Esophagus (tissue), 2 donors: ENCODE measurements around the gene SMARCC2. TPM values are rescaled to one million over a fixed set of nuclear protein-coding genes. Genes with fewer than 3 reads are reported as not detected.
"Not testable (repeated sequence)": the region's sequence is repeated elsewhere in the genome, so short reads cannot be mapped to it uniquely, and the experiment has no call there.

ENCODE experiments used
- H3K27ac ChIP-seq, 2 donors: one replicate each; pipeline ENCODE4 v1.5.1; 2013; ENCODE audit warnings: low read depth in 2 of 2, mild to moderate bottlenecking in 2 of 2, inconsistent platforms in 1 of 2, low read length in 1 of 2, moderate library complexity in 1 of 2
- H3K27me3 ChIP-seq, 2 donors: one replicate each; pipeline ENCODE4 v1.6.1; 2013; ENCODE audit warnings: low read length in 2 of 2, control low read depth in 1 of 2, mild to moderate bottlenecking in 1 of 2; ENCODE audit not compliant: insufficient read depth in 2 of 2, control insufficient read depth in 1 of 2
- H3K36me3 ChIP-seq, 2 donors: one replicate each; pipeline ENCODE4 v1.6.1; 2013; ENCODE audit warnings: low read length in 1 of 2; ENCODE audit not compliant: control insufficient read depth in 2 of 2, insufficient read depth in 2 of 2
- H3K4me1 ChIP-seq, 2 donors: one replicate each; pipeline ENCODE4 v1.6.1; 2013; ENCODE audit warnings: low read length in 1 of 2; ENCODE audit not compliant: control insufficient read depth in 2 of 2, insufficient read depth in 2 of 2
- H3K4me3 ChIP-seq, 2 donors: one replicate each; pipeline ENCODE4 v1.5.1; 2013; ENCODE audit warnings: low read length in 2 of 2, mild to moderate bottlenecking in 2 of 2, low read depth in 1 of 2, moderate library complexity in 1 of 2
- H3K9me3 ChIP-seq, 2 donors: one replicate each; pipeline ENCODE4 v1.6.1; 2013; ENCODE audit warnings: mild to moderate bottlenecking in 2 of 2, low read depth in 1 of 2, low read length in 1 of 2, moderate library complexity in 1 of 2; ENCODE audit not compliant: control insufficient read depth in 2 of 2, insufficient read depth in 1 of 2
- WGBS, 2 donors: extraction: QIAGEN DNeasy Blood & Tissue Kit; methylation state at CpG; one replicate each; pipeline ENCODE4 v1.1.7; 2013; 5-methylcytosine and 5-hydroxymethylcytosine counted together
- polyA plus RNA-seq, 2 donors: library from polyadenylated mRNA; stranded (reverse); fragments of 200-250 nt; gene quantifications; one replicate each; pipeline ENCODE4 v1.2.3, GENCODE V29; 2013
- donor health status: healthy with polysubstance abuse.
- donor health status: Bipolar disorder and iron deficiency.

SMARCC2 gene
- polyA plus RNA-seq, 2 donors = 21.4 to 31.4 TPM

DNA sequence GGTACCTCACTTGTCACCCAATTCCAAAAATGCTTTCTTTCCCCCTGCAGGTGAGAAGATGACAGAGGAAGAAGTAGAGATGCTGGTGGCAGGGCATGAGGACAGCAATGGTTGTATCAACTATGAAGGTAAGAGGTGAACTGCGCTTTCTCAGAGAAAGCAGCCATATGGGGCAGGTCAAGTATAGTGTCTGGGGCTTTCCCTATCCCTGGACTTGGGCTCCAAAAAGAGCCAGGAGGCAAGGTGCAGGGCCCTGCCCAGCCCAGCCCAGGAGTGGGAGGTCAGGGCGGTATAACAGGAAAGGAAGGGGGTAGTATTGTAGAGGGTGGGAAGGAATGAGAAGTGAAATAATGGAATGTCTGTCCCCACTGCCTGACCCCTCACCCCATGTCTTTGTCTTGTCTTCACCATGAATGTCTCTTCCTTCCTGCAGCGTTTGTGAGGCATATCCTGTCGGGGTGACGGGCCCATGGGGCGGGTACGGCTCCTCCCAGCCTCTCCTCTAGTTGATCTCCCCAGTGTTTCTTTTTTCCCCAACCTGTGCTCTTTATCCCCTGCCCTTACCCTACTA lies 29.0 kb downstream of the SMARCC2 start:
- Histone ChIP-seq H3K4me1 (peaks cover 5 to 8% of the 10 kb centered on the region in 2 donors), H3K27ac (peak overlapping the region; percentile 96 to 100), H3K4me3 (peak overlapping the region; percentile 79 to 99), H3K27me3 (no peaks in the 10 kb centered on the region), H3K36me3 (peaks cover 14 to 36% of the 10 kb centered on the region in 2 donors), H3K9me3 (no peaks in the 10 kb centered on the region)
- 22 to 33% methylated on average over 7 of the region's 7 CpGs for WGBS, 2 donors

DNA sequence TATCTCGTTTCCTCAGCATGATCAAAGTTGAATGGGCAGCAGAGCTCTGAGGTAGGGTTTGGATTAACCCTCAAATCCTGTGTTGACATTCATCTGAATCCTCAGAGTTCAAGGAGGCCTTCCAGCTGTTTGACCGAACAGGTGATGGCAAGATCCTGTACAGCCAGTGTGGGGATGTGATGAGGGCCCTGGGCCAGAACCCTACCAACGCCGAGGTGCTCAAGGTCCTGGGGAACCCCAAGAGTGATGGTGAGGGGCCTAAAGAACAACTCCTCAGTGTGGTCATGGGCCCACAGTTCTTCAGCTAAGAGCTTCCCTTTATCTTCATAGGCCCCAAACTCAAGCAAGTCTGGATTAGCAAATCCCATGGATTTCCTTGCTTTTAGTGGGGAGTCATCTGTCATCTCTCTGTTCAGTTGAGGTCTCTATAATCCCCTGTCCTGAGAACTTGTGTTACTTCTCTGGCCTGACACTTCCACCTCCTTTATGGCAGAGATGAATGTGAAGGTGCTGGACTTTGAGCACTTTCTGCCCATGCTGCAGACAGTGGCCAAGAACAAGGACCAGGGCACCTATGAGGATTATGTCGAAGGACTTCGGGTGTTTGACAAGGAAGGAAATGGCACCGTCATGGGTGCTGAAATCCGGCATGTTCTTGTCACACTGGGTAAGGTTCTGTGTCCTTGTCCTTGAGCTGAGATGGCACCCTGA lies 29.6 kb downstream of the SMARCC2 start:
- H3K4me3 ChIP-seq = peak overlapping the region; percentile 79 to 99
- peaks cover 5 to 8% of the 10 kb centered on the region in 2 donors for H3K4me1 ChIP-seq
- peaks cover 11 to 34% of the 10 kb centered on the region in 2 donors for H3K36me3 ChIP-seq
- no peaks in the 10 kb centered on the region for H3K9me3 ChIP-seq
- H3K27ac ChIP-seq = peak overlapping the region; percentile 96 to 100
- 7 to 18% methylated on average over 8 of the region's 8 CpGs for WGBS, 2 donors
- H3K27me3 ChIP-seq = no peaks in the 10 kb centered on the region

DNA sequence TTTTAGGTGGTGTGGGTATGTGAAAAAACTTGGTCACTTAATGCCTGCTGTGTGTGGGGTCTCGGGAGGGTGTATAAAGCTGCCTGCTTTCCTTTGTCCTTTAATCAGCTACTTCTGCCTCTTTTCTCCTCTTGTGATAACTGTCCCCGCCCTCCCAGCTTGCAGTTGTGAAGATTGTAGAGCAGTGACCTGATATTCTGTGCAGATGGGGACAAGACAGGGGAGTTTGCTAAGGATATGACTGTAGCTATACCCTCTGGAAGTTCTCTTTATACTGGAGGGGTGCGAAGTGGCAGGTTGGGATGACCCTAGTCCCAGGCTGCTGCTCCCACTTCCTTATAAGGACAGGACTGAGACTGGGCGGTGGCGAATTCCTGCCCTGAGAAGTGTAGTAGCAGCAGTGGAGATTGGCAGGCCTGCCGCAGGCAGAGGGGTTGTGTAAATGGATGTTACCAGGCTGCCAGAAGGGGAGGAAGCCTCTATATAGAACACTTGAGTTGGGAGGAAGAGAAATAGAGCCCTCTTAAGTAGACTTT lies 30.3 kb downstream of the SMARCC2 start:
- H3K4me3 ChIP-seq = peak overlapping the region; percentile 79 to 99
- no peaks in the 10 kb centered on the region for H3K27me3 ChIP-seq
- peaks cover 11 to 29% of the 10 kb centered on the region in 2 donors for H3K36me3 ChIP-seq
- no peaks in the 10 kb centered on the region for H3K9me3 ChIP-seq
- H3K27ac ChIP-seq = peak overlapping the region; percentile 96 to 100
- peaks cover 5 to 8% of the 10 kb centered on the region in 2 donors for H3K4me1 ChIP-seq
- WGBS, 2 donors = 0 to 1% methylated on average over 6 of the region's 6 CpGs

DNA sequence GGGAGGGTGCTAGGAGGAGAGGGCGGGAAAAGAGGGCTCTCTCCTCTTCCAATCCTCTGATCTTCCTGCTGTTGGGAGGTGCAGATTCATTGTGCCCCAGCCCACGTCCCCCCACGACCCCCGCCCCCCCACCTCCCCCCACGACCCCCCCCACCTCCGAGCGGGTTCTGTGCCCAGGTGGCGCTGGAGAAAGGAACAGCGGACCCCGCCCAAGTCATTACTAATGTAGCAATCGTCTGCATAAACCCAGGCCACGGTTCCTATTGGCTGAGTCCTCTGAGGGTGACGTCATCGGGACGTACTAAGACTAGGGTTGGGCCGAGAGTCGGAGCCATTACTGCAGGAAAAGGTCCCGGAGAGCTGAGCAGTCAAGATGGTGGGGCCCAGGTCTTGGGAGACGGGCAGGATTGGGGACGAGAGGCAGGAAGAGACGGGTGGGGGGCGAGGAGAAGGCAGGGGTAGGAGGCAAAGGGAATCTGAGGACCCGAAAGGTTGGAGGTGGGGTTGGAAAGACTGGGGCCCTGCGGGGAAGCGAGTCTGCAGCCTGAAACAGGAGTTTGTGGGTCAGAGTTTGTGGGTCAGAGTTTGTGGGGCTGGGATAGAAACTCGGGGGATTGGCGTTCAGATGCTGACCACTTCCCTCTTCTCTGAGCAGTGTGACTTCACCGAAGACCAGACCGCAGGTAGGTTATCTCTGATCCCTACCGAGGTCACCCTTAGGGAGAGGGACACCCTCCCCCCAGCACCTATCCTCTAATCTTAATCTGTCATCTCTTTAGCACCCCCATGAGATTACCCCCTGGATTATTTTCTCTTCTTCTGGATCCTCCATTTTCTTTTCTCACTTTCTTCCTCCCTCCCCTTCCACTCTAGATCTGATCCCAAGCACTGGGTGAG lies 31.0 kb downstream of the SMARCC2 start, which contains the start of gene MYL6:
Gene MYL6, plus strand, starts transcription at position 331 of the 897 bp plus-strand sequence. Its CDS starts 43 bp downstream, at position 374.
- no peaks in the 10 kb centered on the region for H3K27me3 ChIP-seq
- 1% methylated on average over 30 of the region's 30 CpGs for WGBS, 2 donors
- H3K9me3 ChIP-seq = no peaks in the 10 kb centered on the region
- peak within 1 kb of the TSS; percentile 79 to 99 for H3K4me3 ChIP-seq
- H3K27ac ChIP-seq = peak within 1 kb of the TSS; percentile 96 to 100
- peaks cover 5 to 10% of the 10 kb centered on the region in 2 donors for H3K4me1 ChIP-seq
- peaks cover 7 to 25% of the 10 kb centered on the region in 2 donors for H3K36me3 ChIP-seq

DNA sequence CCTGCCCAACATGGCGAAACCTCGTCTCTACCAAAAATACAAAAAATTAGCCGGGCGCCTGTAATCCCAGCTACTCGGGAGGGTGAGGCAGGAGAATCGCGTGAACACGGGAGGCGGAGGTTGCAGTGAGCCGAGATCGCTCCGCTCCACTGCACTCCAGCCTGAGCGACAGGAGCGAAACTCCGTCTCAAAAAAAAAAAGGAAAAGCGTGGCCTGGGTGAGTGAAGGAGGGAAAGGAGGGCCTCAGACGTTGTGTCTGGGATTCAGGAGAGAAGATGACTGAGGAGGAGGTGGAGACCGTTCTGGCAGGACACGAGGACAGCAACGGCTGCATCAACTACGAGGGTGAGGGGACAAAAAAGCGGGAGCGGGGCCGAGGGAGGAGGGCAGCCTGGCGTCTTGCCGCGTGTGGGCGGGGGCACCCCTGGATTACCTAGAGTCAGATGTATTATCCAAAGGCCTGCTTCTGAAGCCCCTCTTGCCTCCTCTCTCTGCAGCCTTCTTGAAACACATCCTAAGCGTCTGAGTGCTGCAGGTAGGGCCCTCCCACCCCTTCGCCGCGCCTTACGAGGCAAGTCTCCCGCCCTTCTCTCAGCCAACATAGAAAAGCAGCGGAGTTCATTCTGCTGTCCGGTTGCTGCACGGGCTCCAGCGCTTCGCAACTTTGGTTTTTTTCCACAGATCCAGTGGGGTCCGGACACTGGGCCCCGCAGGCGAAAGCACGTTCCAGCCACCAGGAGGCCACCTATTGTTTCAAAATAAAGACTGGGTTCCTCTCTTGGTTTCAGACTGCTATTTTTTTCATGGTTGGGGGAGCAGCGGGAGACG lies 31.9 kb downstream of the SMARCC2 start:
- peaks cover 5 to 11% of the 10 kb centered on the region in 2 donors for H3K4me1 ChIP-seq

DNA sequence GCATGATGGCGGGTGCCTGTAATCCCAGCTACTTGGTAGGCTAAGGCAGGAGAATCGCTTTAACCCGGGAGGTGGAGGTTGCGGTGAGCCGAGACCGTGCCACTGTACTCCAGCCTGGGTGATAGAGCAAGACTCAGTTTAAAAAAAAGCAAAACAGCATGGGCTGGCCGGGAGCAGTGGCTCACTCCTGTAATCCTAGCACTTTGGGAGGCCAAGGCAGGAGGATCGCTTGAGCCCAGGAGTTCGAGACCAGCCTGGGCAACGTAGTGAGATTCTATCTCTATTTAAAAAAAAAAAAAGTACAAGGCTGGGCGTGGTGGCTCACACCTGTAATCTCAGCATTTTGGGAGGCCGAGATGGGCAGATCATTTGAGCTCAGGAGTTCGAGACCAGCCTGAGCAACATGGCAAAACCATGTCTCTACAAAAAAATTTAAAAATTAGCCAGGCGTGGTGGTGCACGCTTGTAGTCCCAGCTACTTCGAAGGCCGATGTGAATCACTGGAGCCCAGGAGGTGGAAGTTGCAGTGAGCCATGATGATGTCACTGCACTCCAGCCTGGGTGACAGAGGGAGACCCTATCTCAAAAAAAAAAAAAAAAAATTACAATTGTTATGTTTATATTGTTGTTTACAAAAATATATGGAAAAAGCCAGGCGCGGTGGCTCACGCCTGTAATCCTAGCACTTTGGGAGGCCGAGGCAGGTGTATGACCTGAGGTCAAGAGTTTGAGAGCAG lies 32.7 kb downstream of the SMARCC2 start:
- peaks cover 5 to 11% of the 10 kb centered on the region in 2 donors for H3K4me1 ChIP-seq
- peaks cover 7 to 20% of the 10 kb centered on the region in 2 donors for H3K36me3 ChIP-seq
- H3K27ac ChIP-seq = peak overlapping the region; percentile 95 to 97
- H3K9me3 ChIP-seq, H3K27me3 ChIP-seq, H3K4me3 ChIP-seq: not testable (repeated sequence)
- 85 to 90% methylated on average over 21 of the region's 21 CpGs for WGBS, 2 donors

More for the DNA sequence above, 31.9 kb downstream of the SMARCC2 start:
- peak overlapping the region; percentile 95 to 97 for H3K27ac ChIP-seq
- H3K4me3 ChIP-seq = peak overlapping the region; percentile 49 to 99
- 4 to 5% methylated on average over 45 of the region's 45 CpGs for WGBS, 2 donors
- H3K9me3 ChIP-seq = no peaks in the 10 kb centered on the region
- H3K36me3 ChIP-seq = peaks cover 7 to 24% of the 10 kb centered on the region in 2 donors
- no peaks in the 10 kb centered on the region for H3K27me3 ChIP-seq

DNA sequence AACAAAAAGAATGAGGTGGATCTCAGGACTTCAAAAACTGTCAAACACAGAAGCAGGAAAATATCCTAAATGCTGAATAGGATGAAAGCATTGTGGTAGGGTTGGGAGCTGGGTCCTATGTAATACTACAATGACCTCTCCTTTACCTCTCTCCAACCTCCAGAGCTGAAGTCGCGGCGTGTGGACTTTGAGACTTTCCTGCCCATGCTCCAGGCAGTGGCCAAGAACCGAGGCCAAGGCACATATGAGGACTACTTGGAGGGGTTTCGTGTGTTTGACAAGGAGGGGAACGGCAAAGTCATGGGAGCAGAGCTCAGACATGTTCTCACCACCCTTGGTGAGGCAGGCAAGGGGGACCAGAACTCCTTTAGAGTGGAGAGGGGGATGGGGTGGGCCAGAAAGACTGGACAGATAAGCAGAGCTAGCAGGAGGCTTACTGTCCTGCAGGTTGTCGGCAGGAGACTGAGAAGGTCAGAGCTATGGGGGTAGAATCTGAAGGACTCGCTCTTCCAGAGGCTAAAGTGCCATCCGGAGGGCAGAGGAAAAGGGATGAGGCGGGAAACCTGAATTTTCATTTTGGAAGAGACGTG lies 33.9 kb downstream of the SMARCC2 start:
- Histone ChIP-seq H3K4me1 (peaks cover 0 to 6% of the 10 kb centered on the region in 2 donors), H3K4me3 (no peak overlapping the region), H3K27ac (no peak overlapping the region), H3K27me3 (no peaks in the 10 kb centered on the region), H3K36me3 (peaks cover 4 to 9% of the 10 kb centered on the region in 2 donors), H3K9me3 (no peaks in the 10 kb centered on the region)
- WGBS, 2 donors = 88 to 92% methylated on average over 11 of the region's 11 CpGs

DNA sequence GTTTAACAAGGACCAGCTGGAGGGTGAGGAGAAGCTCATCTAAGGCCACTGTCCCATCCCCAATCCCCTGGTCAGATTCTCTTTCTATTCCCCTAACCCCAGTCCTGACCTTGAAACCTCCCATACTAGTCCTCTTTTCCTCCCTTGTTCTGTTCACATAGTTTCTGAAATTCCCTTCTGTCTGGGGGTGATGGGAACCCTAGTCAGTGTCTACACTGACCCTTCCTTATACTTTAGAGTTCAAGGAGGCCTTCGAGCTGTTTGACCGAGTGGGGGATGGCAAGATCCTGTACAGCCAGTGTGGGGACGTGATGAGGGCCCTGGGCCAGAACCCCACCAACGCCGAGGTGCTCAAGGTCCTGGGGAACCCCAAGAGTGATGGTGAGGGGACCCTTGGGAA lies 34.5 kb downstream of the SMARCC2 start:
- Histone ChIP-seq H3K27me3 (no peaks in the 10 kb centered on the region), H3K4me1 (peaks cover 0 to 4% of the 10 kb centered on the region in 2 donors), H3K36me3 (peaks cover 2 to 3% of the 10 kb centered on the region in 2 donors), H3K9me3 (no peaks in the 10 kb centered on the region), H3K4me3 (no peak overlapping the region), H3K27ac (no peak overlapping the region)
- WGBS, 2 donors = 89% methylated on average over 5 of the region's 5 CpGs
